ENCODE data around the gene ELK1. TPM values are rescaled to one million over a fixed set of nuclear protein-coding genes. Genes with fewer than 3 reads are reported as not detected.

ELK1 gene
- total and polyA plus RNA-seq, 2 experiments from 2014 or later: 19.2 to 39.5 TPM

- TF ChIP-seq, protein P1, sequence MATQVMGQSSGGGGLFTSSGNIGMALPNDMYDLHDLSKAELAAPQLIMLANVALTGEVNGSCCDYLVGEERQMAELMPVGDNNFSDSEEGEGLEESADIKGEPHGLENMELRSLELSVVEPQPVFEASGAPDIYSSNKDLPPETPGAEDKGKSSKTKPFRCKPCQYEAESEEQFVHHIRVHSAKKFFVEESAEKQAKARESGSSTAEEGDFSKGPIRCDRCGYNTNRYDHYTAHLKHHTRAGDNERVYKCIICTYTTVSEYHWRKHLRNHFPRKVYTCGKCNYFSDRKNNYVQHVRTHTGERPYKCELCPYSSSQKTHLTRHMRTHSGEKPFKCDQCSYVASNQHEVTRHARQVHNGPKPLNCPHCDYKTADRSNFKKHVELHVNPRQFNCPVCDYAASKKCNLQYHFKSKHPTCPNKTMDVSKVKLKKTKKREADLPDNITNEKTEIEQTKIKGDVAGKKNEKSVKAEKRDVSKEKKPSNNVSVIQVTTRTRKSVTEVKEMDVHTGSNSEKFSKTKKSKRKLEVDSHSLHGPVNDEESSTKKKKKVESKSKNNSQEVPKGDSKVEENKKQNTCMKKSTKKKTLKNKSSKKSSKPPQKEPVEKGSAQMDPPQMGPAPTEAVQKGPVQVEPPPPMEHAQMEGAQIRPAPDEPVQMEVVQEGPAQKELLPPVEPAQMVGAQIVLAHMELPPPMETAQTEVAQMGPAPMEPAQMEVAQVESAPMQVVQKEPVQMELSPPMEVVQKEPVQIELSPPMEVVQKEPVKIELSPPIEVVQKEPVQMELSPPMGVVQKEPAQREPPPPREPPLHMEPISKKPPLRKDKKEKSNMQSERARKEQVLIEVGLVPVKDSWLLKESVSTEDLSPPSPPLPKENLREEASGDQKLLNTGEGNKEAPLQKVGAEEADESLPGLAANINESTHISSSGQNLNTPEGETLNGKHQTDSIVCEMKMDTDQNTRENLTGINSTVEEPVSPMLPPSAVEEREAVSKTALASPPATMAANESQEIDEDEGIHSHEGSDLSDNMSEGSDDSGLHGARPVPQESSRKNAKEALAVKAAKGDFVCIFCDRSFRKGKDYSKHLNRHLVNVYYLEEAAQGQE (IDR thresholded peaks at IDR 0.05; ENCODE audit: unreplicated experiment): no peak
- TF ChIP-seq, protein P2, sequence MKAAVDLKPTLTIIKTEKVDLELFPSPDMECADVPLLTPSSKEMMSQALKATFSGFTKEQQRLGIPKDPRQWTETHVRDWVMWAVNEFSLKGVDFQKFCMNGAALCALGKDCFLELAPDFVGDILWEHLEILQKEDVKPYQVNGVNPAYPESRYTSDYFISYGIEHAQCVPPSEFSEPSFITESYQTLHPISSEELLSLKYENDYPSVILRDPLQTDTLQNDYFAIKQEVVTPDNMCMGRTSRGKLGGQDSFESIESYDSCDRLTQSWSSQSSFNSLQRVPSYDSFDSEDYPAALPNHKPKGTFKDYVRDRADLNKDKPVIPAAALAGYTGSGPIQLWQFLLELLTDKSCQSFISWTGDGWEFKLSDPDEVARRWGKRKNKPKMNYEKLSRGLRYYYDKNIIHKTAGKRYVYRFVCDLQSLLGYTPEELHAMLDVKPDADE (IDR thresholded peaks at IDR 0.05): no peak
- TF ChIP-seq CREB1 (CRISPR knock-in tag; IDR thresholded peaks at IDR 0.05; ENCODE audit: low read depth): no peak
- TF ChIP-seq JUNB (IDR thresholded peaks at IDR 0.05; ENCODE audit: unreplicated experiment): no peak
- no peak for TF ChIP-seq EZH2 (IDR thresholded peaks at IDR 0.05; ENCODE audit: low read depth, unreplicated experiment)
- TF ChIP-seq NANOG (IDR thresholded peaks at IDR 0.05; ENCODE audit: borderline replicate concordance): no peak
- no peak for TF ChIP-seq ZNF331 (CRISPR knock-in tag; IDR thresholded peaks at IDR 0.05; ENCODE audit: low read depth)
These were observed 14.4 kb upstream of the ELK1 start (continued) for GRCh38 chrX:47664737-47665136.

GRCh38 chrX:47662144-47662657, 11.8 kb upstream of the ELK1 start:
- no peak overlapping the region for H3K27ac ChIP-seq (ENCODE audit: low read depth)
- no peaks in the 10 kb centered on the region for H4K20me1 ChIP-seq (replicated peaks; ENCODE audit: insufficient read depth)
- H2AFZ ChIP-seq: no peak overlapping the region
- no peaks in the 10 kb centered on the region for H3K36me3 ChIP-seq (ENCODE audit: insufficient read depth)
- Mint-ChIP-seq H3K36me3 (ENCODE audit: low read depth) (peaks cover 4% of the 10 kb centered on the region; the same call in 2 of the 3 replicates), H3K27me3 (ENCODE audit: insufficient read depth, low read depth, poor library complexity) (peaks cover 9% of the 10 kb centered on the region), H3K4me3 (no peak overlapping the region), H3K27ac (no peak overlapping the region), H3K9me3 (peaks cover 7% of the 10 kb centered on the region; the same call in 2 of the 3 replicates), H3K4me1 (no peaks in the 10 kb centered on the region)
- H3K4me2 ChIP-seq: no peak overlapping the region
- no peaks in the 10 kb centered on the region; the same call in 1 of the 2 replicates for H3K4me1 ChIP-seq (ENCODE audit: insufficient read depth)
- ATAC-seq (no peak), DNase-seq (ENCODE audit: low spot score) (no peak)
- peaks cover 5% of the 10 kb centered on the region; the same call in 1 of the 2 replicates for H3K79me2 ChIP-seq (replicated peaks; ENCODE audit: insufficient read depth)
- no peaks in the 10 kb centered on the region for H3K9me2 ChIP-seq (ENCODE audit: insufficient read depth)
- no peaks in the 10 kb centered on the region for H3F3A ChIP-seq (replicated peaks; ENCODE audit: low read depth)
- peaks cover 12% of the 10 kb centered on the region; the same call in 1 of the 2 replicates for H3K27me3 ChIP-seq (ENCODE audit: insufficient read depth)
- H3K4me3 ChIP-seq: no peak overlapping the region
- no peak for TF ChIP-seq POLR2AphosphoS5 (IDR thresholded peaks at IDR 0.05; ENCODE audit: low read depth)
- TF ChIP-seq EZH2phosphoT487 (IDR thresholded peaks at IDR 0.05; ENCODE audit: unreplicated experiment): no peak
- TF ChIP-seq CTCF (conservative IDR thresholded peaks at IDR 0.05; ENCODE audit: low read depth in 2 of 2): no peak
- TF ChIP-seq EZH2 (IDR thresholded peaks at IDR 0.05; ENCODE audit: low read depth, unreplicated experiment): no peak
- TF ChIP-seq ZNF331 (CRISPR knock-in tag; IDR thresholded peaks at IDR 0.05; ENCODE audit: low read depth): no peak
- no peak for TF ChIP-seq STAT1 (IDR thresholded peaks at IDR 0.05; ENCODE audit: unreplicated experiment)
- TF ChIP-seq CREB1 (CRISPR knock-in tag; IDR thresholded peaks at IDR 0.05; ENCODE audit: low read depth): no peak
- TF ChIP-seq, protein P1 (IDR thresholded peaks at IDR 0.05; ENCODE audit: unreplicated experiment): no peak
- TF ChIP-seq ZNF114 (CRISPR knock-in tag; IDR thresholded peaks at IDR 0.05): no peak
- no peak for TF ChIP-seq NANOG (IDR thresholded peaks at IDR 0.05; ENCODE audit: borderline replicate concordance)

Measured in GM23338 (cell line).